Lower leg skin (tissue), 3 donors: ENCODE measurements around the gene DRC7.

Experiments used
- CTCF ChIP-seq, 3 donors: fragments of 450-650 bp; IDR thresholded peaks; one replicate each; pipeline ENCODE4 v1.5.1; 2016; ENCODE audit warnings: antibody characterized with exemption in 3 of 3, mild to moderate bottlenecking in 3 of 3, moderate library complexity in 2 of 3
- POLR2A ChIP-seq, 2 donors: fragments of 450-650 bp; IDR thresholded peaks; one replicate each; pipeline ENCODE4 v1.6.1; 2016 to 2017; ENCODE audit warnings: antibody characterized with exemption in 2 of 2, mild to moderate bottlenecking in 1 of 2, moderate library complexity in 1 of 2

GRCh38 chr16:57764006-57764340 is 69.4 kb downstream of the DRC7 start:
- TF ChIP-seq CTCF (IDR thresholded peaks at IDR 0.05) (no peak), POLR2A (IDR thresholded peaks at IDR 0.05) (no peak)
